Stimulated activated CD4-positive, alpha-beta T cell treated with anti-CD3 and anti-CD28 coated beads, TNF-alpha, amount 100 ng/mL, for 4 hours (primary cell): Measurements from ENCODE around the gene GYG1.
"Not testable (repeated sequence)": the region's sequence is repeated elsewhere in the genome, so short reads cannot be mapped to it uniquely, and the experiment has no call there.

Source experiments
- DNase-seq, 3 experiments: peaks; one replicate each; pipeline ENCODE4 v3.0.0-alpha.2; 2020; ENCODE audit warnings: low read depth in 3 of 3

Gene GYG1

DNA sequence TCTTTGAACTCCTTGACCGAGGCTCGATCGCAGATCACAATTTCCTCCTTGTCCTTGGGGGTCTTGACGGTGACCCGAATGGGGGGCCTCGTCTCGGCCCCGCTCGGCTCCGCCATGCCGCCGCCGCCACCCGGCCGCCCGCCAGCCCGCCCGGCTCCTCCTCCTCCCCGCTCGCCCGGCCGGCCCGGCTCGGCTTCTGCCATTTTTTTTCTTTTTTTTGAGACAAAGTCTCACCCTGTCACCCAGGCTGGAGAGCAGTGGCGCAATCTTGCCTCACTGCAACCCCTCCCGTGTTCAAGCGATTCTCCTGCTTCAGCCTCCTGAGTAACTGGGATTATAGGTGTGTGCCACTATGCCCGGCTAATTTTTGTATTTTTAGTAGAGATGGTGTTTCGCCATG, 3.8 kb upstream of the GYG1 start:
- not testable (repeated sequence) for DNase-seq

DNA sequence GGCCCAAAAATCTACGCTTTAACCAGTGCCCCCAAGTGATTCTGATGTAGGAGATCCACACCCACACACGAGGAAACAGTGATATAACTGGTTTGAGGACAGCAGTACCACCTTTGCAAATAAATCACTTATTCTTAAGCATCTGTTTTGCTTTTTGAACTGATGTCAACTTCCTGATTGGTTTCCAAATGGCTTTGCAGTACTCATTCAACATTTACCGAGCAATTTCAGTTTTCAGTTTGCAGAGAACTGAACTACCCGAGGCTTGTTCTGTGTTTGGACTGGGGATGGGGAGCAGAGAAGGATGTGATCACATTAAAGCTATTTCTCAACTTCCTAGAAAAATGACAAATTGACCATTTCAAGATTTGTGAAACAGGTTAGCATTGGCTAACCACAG, 1.1 kb upstream of the GYG1 start:
- no peak for DNase-seq

DNA sequence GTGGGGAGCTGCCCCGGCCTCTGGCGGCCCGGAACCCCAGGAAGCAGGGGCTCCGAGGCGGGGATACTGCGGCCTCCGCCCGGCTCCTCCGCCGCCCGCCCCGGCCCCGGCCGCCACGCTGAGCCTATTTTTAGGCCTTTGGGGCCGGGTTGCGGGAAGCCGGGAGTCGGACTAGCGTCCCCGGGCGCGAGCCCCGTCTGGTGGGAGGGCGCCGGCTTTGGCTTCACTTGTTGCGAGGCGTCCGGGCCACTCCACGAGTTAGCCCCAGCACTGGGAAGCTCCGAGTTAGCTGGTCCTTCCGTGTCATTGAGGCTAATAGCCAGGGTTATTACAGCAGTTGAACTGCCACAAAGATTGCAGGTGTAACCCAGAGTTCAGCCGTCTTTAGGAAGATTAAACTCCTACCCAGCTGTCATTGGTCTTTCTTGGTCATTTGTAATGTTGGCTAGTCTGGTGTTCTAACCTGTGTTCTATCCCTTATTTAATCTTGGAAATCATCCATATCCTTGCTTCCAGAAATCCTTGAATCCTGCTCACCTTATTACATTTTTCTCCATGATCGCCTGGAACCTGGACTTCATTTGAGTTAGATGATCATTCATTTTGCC, 791 bp downstream of the GYG1 start:
- DNase-seq: no peak

DNA sequence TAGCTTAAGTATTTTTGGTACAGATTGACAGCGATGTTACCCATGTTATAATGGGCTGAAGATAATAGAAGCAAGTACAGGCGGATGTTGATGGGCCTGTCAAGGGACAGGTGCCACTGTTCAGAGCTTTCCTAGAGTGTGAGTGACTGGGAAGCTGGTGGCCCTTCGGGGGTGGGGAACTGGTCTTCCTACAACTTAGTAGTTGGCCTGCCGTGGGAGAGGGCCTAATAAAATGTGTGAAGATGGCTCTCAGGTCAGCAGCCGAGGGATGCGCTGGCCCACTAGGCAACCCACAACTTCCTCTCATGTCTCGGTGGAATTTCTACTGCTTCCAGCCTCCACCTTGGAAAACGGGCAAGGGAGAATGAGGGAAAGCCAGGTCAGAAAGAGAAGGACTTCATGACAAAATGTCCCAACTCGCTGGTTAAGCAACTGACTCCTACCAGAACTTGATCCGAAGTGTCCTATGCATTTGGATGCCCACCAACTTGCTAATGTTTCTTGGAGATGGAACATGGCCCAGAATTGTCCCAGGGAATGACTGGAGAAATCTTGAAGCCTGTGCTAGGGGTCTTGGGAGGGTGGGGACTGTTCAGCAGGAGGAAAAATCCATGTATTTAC, 1.4 kb downstream of the GYG1 start:
- DNase-seq: no peak

DNA sequence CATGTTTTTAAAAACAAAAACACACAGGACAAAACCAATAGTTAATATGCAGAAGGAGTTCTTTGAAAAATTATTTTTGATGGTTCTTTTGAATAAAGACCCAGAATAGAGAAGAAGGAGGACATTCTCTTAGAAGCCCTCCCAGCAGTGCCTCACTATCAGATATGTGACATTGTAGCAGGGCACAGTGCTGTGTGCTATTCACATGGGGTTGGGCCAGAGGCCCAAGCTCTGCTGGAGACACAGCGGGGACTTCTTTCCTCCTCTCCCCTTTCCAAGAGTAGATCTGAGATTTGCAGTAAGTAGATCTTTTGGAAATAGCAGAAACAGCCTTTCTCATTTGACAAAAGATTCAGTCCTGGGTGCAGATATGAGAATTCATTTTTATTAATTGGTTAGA, 6.3 kb downstream of the GYG1 start:
- no peak for DNase-seq

DNA sequence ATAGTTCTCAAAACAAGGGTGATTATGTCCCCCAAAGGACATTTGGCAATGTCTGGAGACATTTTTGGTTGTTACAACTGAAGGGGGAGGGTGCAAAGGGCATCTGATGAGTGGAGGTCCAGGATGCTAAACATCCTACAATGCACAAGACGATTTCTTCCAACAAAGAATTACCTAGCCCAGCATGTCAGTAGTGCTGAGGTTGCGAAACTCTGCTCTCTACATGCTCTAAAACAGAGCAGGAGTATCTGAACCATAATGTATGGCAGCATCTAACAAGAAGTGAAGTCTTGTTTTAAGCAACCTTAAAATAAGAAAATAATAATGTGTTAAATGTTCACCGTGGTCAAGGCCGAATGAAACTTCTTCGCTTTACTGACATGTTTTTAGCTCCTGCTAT, 7.0 kb downstream of the GYG1 start:
- DNase-seq: no peak

DNA sequence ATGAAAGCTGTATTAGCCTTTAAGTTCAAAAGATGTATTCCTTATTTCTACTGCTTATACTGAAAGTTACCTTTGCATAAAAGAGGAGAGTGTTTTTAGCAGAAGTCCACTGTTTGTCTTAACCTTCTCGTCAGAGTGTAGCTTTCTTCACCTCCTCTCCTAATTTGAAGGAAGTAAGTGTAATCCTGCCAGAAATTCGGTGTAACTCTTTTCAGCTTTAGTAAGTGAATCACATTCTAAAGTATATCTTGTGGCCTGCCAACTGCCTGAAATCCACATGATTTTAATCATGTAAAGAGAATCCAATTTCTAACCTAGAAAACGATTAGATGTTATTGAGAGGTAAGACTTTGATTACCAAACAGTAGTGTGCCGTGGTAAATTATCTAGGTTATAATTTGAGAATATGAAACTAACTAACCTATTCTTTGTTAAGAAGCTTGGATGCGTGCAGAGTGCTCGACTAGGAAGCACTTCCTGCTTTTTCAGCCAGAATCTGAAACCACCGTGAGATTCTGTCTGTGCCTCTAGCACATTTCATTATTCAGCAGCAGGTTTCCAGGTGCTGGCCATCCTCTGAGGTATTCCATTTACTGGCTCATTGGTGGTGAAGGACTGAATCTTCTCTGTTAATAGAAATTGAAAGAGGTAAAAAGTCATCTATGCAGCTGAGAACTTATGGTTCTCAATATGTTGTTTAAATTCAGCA, 7.5 kb downstream of the GYG1 start:
- no peak for DNase-seq

DNA sequence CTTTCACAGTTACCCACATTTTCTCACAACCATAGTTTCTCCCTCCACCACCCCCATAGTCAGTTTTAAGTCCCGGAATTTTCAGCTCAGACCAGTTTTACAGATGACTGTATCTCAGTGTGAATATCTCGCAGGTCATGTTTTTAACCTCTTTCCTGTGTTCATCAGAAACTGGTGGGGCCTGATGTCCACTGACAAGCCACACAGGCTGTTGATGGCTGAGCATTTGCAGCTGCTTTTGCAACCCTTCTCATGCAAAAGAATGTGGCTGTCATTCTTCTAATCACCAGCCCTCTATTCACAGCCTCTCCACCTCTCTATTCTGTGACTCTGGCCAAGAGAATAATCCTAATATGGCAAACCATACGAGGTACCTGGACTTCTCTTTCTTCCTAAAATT, 8.5 kb downstream of the GYG1 start:
- DNase-seq: no peak

DNA sequence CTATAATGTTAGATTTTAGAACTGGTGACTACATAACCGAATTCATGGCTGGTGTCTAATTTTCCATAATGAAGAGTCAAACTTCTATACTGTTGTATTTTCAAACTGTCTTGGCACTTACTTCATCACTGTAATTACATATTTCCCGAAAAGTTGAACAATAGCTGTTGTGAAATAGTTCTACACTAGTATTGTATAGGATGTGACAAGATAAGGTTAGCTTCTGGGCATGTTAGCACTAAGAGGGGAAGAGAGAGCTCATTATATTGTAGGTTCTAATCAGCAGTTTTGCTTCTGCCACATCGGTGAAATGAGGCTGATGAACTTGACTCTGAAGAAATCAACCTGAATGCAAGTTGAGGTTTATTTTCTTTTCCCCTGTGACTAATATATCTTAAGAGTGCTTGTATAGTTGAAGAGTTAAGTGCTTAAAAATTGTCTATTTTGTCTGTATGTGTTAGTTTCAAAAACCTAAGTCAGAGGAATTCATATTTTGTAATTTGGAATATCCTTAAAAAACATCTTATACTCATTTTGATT, 8.9 kb downstream of the GYG1 start:
- no peak for DNase-seq

DNA sequence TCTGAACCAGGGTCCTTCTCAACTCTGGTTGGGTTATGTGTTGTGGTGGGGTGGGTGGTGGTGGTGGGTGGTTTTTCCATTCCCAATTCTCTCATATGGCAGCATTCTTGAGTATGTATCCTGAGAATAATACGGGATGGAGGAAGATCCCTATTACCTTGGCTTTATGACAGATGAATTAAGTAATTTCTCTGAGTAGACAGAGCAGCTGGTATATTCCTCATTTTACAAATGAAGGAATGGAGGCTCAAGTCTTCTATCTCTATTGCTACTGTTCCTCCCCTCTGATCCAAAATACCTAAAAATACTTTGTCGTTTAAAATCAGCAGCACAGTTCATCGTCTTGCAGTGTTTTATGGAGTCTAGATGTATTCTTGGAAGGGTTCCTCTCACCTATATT, 10.4 kb downstream of the GYG1 start:
- DNase-seq: no peak

DNA sequence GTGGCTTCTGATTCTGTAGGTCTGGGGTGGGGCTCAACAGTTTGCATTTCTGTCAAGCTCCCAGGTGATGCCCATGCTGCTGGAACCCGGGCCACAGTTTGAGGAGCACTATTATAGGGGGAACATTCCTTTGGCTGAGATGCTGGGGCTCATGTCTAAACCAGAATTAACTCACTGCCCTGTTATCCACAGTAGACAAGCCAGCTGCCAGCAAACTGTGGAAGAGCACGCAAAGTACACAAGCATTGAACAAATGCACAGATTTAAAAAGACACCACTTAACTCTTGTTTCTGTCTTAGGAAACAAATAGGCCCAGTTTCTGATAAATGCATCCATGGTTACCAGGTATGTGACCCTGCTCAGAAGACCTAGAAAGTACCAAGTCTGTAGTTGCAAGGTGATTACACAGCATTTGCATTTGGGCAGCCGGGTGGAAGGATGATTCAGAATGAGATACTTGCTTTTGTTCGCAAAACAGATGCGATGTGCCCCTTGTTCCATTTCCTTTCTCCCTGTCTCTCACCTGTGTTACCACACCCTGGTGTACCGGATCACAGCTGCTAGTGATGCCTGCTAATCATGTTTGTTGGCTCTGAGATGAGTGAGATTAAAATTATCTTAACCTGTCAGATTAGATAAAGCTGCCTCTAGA, 12.4 kb downstream of the GYG1 start:
- no peak for DNase-seq

DNA sequence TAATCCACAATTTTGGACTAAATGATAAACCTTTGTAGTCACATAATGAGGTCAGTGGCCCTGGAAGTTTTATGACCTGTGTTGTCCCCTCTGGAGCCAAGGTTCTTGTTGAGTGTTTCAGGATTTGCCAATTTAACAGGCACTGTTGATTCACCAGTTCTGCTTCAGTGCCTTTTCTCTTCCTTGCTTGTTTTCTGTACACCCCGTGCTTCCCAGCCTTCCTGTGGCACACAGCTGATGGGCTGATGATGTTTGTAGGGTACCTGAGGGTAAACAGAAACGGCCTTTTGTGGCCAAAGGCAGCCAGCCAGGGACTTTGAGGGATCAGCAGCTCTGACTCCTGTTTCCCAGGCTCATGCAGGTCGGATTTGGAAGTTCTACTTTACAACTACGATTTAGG, 13.3 kb downstream of the GYG1 start:
- no peak for DNase-seq

DNA sequence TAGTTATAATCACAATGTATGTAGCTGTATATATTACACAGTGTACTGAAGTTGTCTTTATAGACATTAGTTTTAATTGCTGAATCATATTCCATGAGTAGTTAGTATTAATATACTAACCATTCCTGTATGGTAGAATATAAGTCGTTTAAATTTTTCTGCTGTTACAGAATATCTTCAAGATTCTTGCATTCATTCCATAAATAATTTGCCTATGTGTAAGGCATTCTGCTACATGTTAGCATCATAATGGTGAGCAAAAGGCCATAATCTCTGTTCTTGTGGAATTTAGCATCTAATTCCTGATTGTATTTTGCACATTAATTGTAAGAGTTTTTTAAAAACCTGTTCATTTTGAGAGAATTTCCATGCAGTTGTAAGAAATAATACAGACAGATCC, 14.1 kb downstream of the GYG1 start:
- no peak for DNase-seq

DNA sequence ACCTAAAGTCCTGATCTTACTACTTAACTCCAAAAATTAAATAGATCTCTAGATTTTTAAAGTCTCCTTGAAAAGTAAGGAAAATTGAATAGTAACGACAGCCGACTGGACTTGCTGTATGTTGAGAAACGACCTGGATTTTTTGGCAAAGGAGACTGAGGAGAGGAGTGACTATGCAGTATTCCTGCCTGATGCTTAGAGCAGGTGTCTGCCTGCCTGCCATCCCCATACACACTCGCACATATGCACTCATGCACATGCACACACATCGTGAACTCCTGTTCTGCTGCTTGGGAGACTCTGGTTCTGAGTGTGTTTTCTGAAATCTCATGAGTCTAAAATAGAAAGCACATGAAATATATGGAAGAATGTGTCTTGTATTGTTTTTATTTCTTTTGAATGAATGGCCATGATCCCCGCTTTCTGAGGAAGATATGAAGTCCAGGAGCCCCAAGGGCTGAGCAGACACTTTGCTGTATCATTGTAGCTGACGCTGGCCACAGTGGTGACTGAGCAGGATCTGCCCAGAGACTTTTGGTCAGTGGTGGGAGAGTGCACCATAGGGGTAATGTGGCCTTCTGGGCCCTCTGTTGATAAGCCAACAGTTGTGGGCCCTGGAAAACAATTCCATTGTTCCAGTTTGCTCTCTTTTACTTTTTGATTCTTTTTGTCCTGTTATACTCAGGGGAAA, 16.4 kb downstream of the GYG1 start:
- DNase-seq: no peak

DNA sequence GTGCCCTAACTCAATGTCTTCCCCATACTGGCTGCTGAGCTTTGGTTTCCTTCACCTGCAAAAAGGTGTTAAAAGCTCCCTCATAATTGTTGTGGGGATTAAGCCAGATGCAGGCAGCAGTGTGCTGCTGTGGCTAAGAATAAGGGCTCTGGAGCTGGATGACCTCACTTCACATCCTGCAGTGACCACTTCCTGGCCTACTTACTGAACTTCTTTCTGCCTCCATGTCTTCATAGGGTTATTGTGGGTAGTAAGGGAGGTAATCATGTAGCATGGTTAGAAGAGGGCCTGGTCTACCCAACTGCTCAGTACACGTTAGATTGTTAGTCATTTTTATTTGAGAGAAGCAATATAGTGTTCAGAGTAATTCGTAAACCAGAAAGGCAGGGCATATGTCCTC, 18.4 kb downstream of the GYG1 start:
- DNase-seq: no peak

DNA sequence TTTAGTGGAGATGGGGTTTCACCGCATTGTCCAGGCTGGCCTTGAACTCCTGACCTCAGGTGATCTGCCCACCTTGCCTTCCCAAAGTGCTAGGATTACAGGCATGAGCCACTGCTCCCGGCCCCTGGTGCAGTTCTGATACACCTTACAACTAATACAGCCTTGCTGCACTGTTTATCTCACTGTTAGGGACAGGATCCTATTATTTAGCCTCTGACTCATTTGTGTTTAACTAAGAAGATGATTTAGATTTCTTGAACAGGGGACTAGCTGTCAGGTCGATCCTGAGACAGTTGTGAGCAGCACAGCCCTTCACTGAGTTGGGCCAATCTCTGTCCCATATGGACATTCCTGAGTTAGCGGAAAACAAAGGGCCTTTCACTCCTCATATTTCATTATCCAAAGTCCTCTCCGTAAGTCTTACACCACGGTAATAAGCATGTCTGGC, 19.2 kb downstream of the GYG1 start:
- DNase-seq: no peak

DNA sequence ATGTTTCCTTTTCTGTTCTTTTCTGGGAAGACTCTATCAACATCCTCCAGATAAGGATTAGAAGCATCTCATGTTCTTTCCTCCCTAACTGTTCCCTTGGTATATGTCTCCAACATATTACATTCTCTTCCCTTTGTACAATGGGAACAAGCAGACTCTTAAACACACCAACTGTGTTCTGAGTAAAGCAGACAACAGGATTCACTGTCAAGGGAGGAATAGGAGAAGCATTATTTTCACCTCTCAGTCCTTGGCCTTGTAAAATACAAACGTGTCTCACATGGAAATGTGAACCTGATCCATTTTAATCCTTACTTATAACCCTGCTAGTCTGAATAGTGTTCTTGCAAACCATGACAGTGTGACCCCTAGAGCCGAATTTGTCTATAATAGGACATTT, 19.6 kb downstream of the GYG1 start:
- DNase-seq: no peak

DNA sequence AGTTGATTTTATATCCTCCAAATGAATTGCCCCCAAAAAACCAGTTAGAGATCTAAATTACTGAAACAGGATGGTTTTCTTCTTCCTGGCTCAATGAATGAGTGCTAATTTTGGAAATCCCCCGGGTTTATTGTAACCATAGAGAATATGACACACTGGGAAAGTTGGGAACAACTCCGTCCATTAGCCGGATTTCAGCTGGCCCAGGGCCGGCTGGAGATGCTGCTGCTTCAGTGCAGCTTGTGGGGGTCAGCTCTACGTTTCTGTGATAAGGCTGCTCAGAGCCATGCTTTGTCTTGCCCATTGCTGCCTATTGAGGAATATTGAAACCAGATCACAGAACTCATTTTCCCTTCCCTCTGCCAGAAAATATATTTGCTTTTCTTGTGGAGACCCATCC, 20.3 kb downstream of the GYG1 start:
- no peak for DNase-seq

DNA sequence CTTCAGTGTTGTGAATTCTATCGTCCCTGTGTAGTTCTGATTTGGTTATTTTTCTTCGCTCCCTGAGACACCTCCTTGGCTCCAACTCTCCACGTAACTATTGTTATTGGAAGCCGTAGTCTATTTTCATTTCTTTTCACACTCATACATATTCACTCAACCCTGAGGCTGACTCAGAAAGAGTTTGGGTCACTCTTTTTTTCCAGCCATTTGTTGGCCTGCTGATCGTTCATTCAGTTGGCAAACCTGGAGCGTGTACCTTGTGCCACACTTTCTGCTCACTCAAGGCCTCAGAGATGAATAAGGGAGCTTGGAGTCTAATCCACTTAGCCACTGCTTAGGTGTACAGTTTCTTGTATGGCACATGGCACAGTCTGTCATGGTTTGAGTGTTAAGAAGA, 22.4 kb downstream of the GYG1 start:
- DNase-seq: no peak

DNA sequence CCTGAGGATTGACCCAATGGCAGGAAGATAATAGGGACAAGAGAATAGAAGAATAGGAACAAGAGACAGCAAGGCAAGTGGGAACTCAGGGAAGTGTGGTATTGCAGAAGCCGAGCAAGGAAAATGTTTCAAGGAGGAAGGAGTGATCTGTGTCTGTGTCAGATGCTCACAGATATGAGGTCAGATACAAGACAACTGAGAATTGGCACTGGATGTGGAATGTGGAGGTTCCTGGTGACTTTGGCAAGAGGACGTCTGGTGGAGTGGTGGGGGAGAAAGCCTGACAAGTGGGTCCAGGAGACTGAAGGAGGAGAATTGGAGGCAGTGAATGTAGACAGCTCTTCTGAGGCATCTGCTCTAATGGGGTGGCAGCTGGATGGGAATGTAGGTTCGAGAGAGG, 24.1 kb downstream of the GYG1 start:
- no peak for DNase-seq

DNA sequence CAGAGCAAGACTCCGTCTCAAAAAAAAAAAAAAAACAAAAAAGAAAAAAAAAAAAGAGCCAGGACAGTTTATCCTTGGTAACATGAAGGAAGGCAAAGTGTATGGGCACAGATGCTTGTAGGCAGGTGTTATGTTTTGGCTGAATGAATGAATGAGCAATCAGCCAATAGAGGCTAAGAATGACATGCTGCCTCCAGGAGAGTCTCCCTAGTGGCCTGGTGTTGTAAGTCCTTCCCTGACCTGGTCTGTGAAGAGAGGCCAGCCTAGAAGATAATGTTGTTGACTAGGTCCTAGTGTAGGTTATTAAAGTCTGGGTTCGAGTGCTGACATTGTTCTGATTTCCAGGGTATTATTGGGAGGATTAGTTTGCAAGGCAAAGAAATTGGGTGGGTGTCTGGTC, 24.9 kb downstream of the GYG1 start:
- DNase-seq: no peak
